Thyroid gland (tissue), 4 donors: ENCODE data around the gene EPHA2. TPM values are rescaled to one million over a fixed set of nuclear protein-coding genes. Genes with fewer than 3 reads are reported as not detected.

ENCODE experiments used
- DNase-seq, 2 donors: peaks; one replicate each; pipeline ENCODE4 v3.0.0-alpha.2; 2019
- H3K27ac ChIP-seq, 3 donors: fragments of 200-600 bp; sonication (generic); 1 replicate in 2 of 3; 2 replicates in 1 of 3; pipeline ENCODE4 v1.5.1; 2016 to 2019; ENCODE audit warnings: mild to moderate bottlenecking in 1 of 3, moderate library complexity in 1 of 3
- H3K27me3 ChIP-seq: fragments of 200-600 bp; sonication (generic); one replicate; pipeline ENCODE4 v1.5.1; 2019
- H3K36me3 ChIP-seq, 2 donors: fragments of 200-600 bp; sonication (generic); one replicate each; pipeline ENCODE4 v1.5.1; 2016 to 2019
- H3K4me1 ChIP-seq, 2 donors: fragments of 200-600 bp; sonication (generic); one replicate each; pipeline ENCODE4 v1.5.1; 2017 to 2019
- H3K4me3 ChIP-seq, 3 donors: fragments of 200-600 bp; sonication (generic); replicated peaks in 1 of 3; 1 replicate in 2 of 3; 2 replicates in 1 of 3; pipeline ENCODE4 v1.5.1; 2016; ENCODE audit warnings: mild to moderate bottlenecking in 1 of 3
- H3K9me3 ChIP-seq: fragments of 200-600 bp; sonication (generic); one replicate; pipeline ENCODE4 v1.5.1; 2017
- CTCF ChIP-seq, 6 experiments: fragments of 200-600 bp in 3 of 6; fragments of 450-650 bp in 3 of 6; sonication (generic) in 3 of 6; IDR thresholded peaks; one replicate each; pipeline ENCODE4 v1.5.1; 2016 to 2019; ENCODE audit warnings: antibody characterized with exemption in 6 of 6, mild to moderate bottlenecking in 2 of 6, inconsistent platforms in 1 of 6, moderate library complexity in 1 of 6
- POLR2A ChIP-seq, 2 donors: fragments of 450-650 bp; IDR thresholded peaks; one replicate each; pipeline ENCODE4 v1.6.1; 2017; ENCODE audit warnings: antibody characterized with exemption in 2 of 2, mild to moderate bottlenecking in 2 of 2, moderate library complexity in 1 of 2
- WGBS, 2 donors: methylation state at CpG; one replicate each; pipeline ENCODE4 v1.1.5; 2017; 5-methylcytosine and 5-hydroxymethylcytosine counted together
- intact Hi-C: fragments of 100-400 bp; cut with DNase I; formaldehyde crosslinking; loops from one replicate; pipeline ENCODE4 v1.15.1; 2023
- total RNA-seq, 4 donors: library from RNA; depleted of rRNA; stranded (reverse); fragments of >200 nt; gene quantifications; one replicate each; pipeline ENCODE4 v1.2.3, GENCODE V29; 2016

EPHA2 gene
- total RNA-seq, 4 donors from 2014 or later: 22.3 to 53.2 (median 29.3) TPM

GRCh38 chr1:16148329-16149092 is 7.4 kb downstream of the EPHA2 start:
- no peaks in the 10 kb centered on the region for H3K9me3 ChIP-seq
- TF ChIP-seq POLR2A (IDR thresholded peaks at IDR 0.05): no peak
- no peak for TF ChIP-seq CTCF (IDR thresholded peaks at IDR 0.05)
- 93 to 94% methylated on average over 32 to 36 of the region's 39 CpGs for WGBS, 2 donors
- H3K27ac ChIP-seq: peak overlapping the region in 2 of 3 donors; percentile 98 to 99
- peaks cover 72 to 82% of the 10 kb centered on the region in 2 donors for H3K4me1 ChIP-seq
- H3K36me3 ChIP-seq: peaks cover 16 to 17% of the 10 kb centered on the region in 2 donors
- no peak for DNase-seq
- intact Hi-C loops: no loop called here
- no peak overlapping the region for H3K4me3 ChIP-seq
- H3K27me3 ChIP-seq: no peaks in the 10 kb centered on the region

- H3K9me3 ChIP-seq: no peaks in the 10 kb centered on the region
- no peak for DNase-seq
- 61 to 68% methylated on average over 10 of the region's 10 CpGs for WGBS, 2 donors
- TF ChIP-seq CTCF (IDR thresholded peaks at IDR 0.05) (no peak), POLR2A (IDR thresholded peaks at IDR 0.05) (no peak)
- H3K4me1 ChIP-seq: peaks cover 64 to 77% of the 10 kb centered on the region in 2 donors
- peaks cover 16 to 17% of the 10 kb centered on the region in 2 donors for H3K36me3 ChIP-seq
- intact Hi-C loops: no loop called here
- peak overlapping the region; percentile 81 to 99 (median 98) for H3K27ac ChIP-seq
- H3K4me3 ChIP-seq: no peak overlapping the region
- no peaks in the 10 kb centered on the region for H3K27me3 ChIP-seq
These were observed 8.5 kb downstream of the EPHA2 start for GRCh38 chr1:16147156-16147926.

- peak; percentile 94 for DNase-seq
- peaks cover 16 to 17% of the 10 kb centered on the region in 2 donors for H3K36me3 ChIP-seq
These were observed 9.4 kb downstream of the EPHA2 start for GRCh38 chr1:16146279-16147155.

More at GRCh38 chr1:16146279-16147155, 9.4 kb downstream of the EPHA2 start:
- 16 to 29% methylated on average over 16 of the region's 23 CpGs for WGBS, 2 donors
- peak overlapping the region; percentile 81 to 99 (median 98) for H3K27ac ChIP-seq
- TF ChIP-seq CTCF (IDR thresholded peaks at IDR 0.05): peak in 1 of 6 experiments; percentile 32
- peak in 1 of 2 donors; percentile 73 for TF ChIP-seq POLR2A (IDR thresholded peaks at IDR 0.05)
- H3K9me3 ChIP-seq: no peaks in the 10 kb centered on the region
- intact Hi-C loops: no loop called here
- peak overlapping the region in 1 of 3 donors; percentile 21 for H3K4me3 ChIP-seq
- H3K27me3 ChIP-seq: no peaks in the 10 kb centered on the region
- peaks cover 62 to 77% of the 10 kb centered on the region in 2 donors for H3K4me1 ChIP-seq
